Peyer's patch (tissue), 4 donors: ENCODE data around the gene IQGAP3. TPM values are rescaled to one million over a fixed set of nuclear protein-coding genes. Genes with fewer than 3 reads are reported as not detected.
"Not testable (repeated sequence)": the region's sequence is repeated elsewhere in the genome, so short reads cannot be mapped to it uniquely, and the experiment has no call there.

Experiments used
- DNase-seq, 3 donors: peaks; one replicate each; pipeline ENCODE4 v3.0.0-alpha.2; 2017 to 2019
- H3K27ac ChIP-seq, 4 donors: fragments of 200-600 bp; sonication (generic); one replicate each; pipeline ENCODE4 v1.5.1; 2016 to 2019
- H3K27me3 ChIP-seq, 2 donors: fragments of 200-600 bp; sonication (generic); one replicate each; pipeline ENCODE4 v1.5.1; 2019
- H3K36me3 ChIP-seq, 3 donors: fragments of 200-600 bp; sonication (generic); one replicate each; pipeline ENCODE4 v1.5.1; 2016 to 2019
- H3K4me1 ChIP-seq, 4 donors: fragments of 200-600 bp; sonication (generic); one replicate each; pipeline ENCODE4 v1.5.1; 2016 to 2019
- H3K4me3 ChIP-seq, 4 donors: fragments of 200-600 bp; sonication (generic); 1 replicate in 3 of 4; 2 replicates in 1 of 4; pipeline ENCODE4 v1.5.1; 2016 to 2019; ENCODE audit warnings: mild to moderate bottlenecking in 1 of 4
- H3K9me3 ChIP-seq, 4 donors: fragments of 200-600 bp; sonication (generic); one replicate each; pipeline ENCODE4 v1.5.1; 2016 to 2019; ENCODE audit warnings: mild to moderate bottlenecking in 1 of 4
- POLR2A ChIP-seq, 2 donors: fragments of 450-650 bp; IDR thresholded peaks; one replicate each; pipeline ENCODE4 v1.5.1; 2017; ENCODE audit warnings: antibody characterized with exemption in 2 of 2, mild to moderate bottlenecking in 2 of 2, moderate library complexity in 2 of 2
- total RNA-seq, 4 donors: library from RNA; depleted of rRNA; stranded (reverse); fragments of >200 nt; gene quantifications; one replicate each; pipeline ENCODE4 v1.1.0, GENCODE V29; 2016
- TF ChIP-seq, protein P1 (sequence below), 6 experiments: fragments of 450-650 bp in 4 of 6; fragments of 200-600 bp in 2 of 6; sonication (generic) in 1 of 6; IDR thresholded peaks; one replicate each; pipeline ENCODE4 v1.5.1; 2017 to 2019; ENCODE audit warnings: antibody characterized with exemption in 6 of 6, mild to moderate bottlenecking in 3 of 6, moderate library complexity in 1 of 6

Gene IQGAP3
- total RNA-seq, 4 donors from 2014 or later = 5.4 to 45.4 (median 8.2) TPM

DNA sequence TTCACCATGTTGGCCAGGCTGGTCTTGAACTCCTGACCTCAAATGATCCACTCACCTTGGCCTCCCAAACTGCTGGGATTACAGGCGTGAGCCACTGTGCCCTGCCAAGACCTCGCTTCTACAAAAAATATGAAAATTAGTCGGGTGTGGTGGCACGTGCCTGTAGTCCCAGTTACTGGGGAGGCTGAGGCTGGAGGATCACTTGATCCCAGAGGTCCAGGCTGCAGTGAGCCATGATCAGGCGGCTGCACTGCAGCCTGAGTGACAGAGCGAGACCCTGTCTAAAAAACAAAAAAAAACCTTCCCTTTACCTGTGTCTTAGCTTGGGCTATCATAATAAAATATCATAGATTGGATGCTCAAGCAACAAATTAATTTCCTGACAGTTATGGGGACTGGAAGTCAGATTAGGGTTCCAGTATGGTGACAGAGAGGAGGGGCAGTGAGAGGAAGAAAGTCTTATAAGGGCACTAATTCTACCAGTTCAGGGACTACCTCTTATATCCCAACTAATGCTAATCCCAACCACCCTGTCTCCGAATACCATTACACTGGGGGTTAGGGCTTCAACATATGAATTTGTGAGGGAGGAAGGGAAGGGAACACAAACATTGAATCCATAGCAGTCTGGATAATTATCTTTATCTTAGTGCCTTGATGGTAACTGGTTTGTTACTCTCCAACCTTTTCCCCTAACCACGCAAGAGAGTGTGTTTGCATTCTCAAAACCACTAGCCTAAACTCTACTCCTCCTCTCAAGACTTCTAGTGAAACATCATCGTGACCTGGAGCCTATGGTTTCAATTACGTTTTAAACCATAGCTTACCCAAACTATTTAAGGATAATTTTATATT, 18.2 kb upstream of the IQGAP3 start:
- Histone ChIP-seq H3K27me3 (no peaks in the 10 kb centered on the region), H3K9me3 (no peaks in the 10 kb centered on the region), H3K27ac (peak overlapping the region; percentile 83 to 86 (median 84)), H3K4me3 (peak overlapping the region in 1 of 4 donors; percentile 67), H3K4me1 (peaks cover 0 to 4% (median 2%) of the 10 kb centered on the region in 4 donors), H3K36me3 (peaks cover 0 to 18% (median 0%) of the 10 kb centered on the region in 3 donors)
- no peak for DNase-seq
- no peak for TF ChIP-seq POLR2A (IDR thresholded peaks at IDR 0.05)
- TF ChIP-seq, protein P1, sequence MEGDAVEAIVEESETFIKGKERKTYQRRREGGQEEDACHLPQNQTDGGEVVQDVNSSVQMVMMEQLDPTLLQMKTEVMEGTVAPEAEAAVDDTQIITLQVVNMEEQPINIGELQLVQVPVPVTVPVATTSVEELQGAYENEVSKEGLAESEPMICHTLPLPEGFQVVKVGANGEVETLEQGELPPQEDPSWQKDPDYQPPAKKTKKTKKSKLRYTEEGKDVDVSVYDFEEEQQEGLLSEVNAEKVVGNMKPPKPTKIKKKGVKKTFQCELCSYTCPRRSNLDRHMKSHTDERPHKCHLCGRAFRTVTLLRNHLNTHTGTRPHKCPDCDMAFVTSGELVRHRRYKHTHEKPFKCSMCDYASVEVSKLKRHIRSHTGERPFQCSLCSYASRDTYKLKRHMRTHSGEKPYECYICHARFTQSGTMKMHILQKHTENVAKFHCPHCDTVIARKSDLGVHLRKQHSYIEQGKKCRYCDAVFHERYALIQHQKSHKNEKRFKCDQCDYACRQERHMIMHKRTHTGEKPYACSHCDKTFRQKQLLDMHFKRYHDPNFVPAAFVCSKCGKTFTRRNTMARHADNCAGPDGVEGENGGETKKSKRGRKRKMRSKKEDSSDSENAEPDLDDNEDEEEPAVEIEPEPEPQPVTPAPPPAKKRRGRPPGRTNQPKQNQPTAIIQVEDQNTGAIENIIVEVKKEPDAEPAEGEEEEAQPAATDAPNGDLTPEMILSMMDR (IDR thresholded peaks at IDR 0.05) = no peak

DNA sequence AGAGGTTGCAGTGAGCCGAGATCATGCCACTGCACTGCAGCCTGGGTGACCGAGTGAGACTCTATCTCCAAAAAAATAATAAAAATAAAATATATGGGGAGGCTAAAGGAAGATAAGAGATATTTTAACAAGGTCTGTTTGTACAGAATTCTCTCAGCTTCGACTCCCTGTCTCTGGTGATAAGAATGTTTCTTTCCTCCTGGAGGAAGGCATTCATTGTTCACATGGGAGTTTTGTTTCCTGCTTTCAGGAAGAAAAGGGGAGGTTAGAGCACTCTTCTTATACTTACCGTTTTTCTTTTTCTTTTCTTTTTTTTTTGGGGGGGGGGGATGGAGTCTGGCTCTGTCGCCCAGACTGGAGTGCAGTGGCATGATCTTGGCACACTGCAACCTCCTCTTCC, 17.2 kb upstream of the IQGAP3 start:
- H3K36me3 ChIP-seq = peaks cover 0 to 11% (median 0%) of the 10 kb centered on the region in 3 donors
- no peak overlapping the region for H3K27ac ChIP-seq
- no peak for DNase-seq
- no peak for TF ChIP-seq POLR2A (IDR thresholded peaks at IDR 0.05)
- TF ChIP-seq, protein P1 (IDR thresholded peaks at IDR 0.05) = no peak
- no peak overlapping the region for H3K4me3 ChIP-seq
- peaks cover 0 to 4% (median 2%) of the 10 kb centered on the region in 4 donors for H3K4me1 ChIP-seq
- H3K27me3 ChIP-seq = no peaks in the 10 kb centered on the region
- no peaks in the 10 kb centered on the region for H3K9me3 ChIP-seq

DNA sequence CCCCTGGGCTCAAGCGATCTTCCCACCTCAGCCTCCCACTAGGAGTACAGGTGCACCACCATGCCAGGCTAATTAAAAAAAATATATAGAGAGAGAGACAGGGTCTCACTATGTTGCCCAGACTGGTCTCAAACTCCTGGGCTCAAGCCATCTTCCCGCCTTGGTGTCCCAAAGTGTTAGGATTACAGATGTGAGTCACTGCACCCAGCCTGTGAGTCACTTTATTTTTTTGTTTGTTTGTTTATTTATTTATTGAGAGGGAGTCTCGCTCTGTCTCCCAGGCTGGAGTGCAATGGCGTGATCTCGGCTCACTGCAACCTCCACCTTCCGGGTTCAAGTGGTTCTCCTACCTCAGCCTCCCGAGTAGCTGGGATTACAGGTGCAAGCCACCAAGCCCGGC, 15.6 kb upstream of the IQGAP3 start:
- not testable (repeated sequence) for H3K27ac ChIP-seq, H3K4me3 ChIP-seq, DNase-seq, H3K36me3 ChIP-seq, H3K9me3 ChIP-seq, H3K4me1 ChIP-seq, H3K27me3 ChIP-seq

DNA sequence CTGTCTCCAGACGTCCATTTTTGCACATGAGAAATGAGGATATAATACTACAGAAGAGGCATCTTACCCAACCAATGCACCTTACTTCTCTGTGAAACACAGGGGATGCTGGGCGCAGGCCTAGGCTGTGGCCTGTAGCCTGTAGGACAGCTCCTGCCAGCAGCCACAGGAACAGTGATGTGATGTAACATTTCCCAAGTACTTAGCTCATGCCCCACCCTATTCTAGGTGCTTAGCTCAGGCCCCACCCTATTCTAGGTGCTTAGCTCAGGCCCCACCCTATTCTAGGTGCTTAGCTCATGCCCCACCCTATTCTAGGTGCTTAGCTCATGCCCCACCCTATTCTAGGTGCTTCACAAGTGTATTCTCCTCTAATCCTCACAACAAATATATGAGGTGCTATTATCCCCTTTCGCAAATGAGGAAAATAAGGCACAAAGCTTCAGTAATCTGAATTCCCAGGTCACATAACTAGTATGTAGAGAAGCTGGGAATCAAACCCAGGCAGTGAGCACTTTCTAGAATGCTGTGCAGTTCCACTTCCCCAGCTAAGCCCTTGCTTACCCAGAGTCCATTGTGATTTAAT, 14.6 kb upstream of the IQGAP3 start:
- Histone ChIP-seq H3K27ac (no peak overlapping the region), H3K27me3 (no peaks in the 10 kb centered on the region), H3K9me3 (no peaks in the 10 kb centered on the region), H3K4me1 (peaks cover 0 to 4% (median 2%) of the 10 kb centered on the region in 4 donors), H3K4me3 (no peak overlapping the region), H3K36me3 (no peaks in the 10 kb centered on the region)
- TF ChIP-seq POLR2A (IDR thresholded peaks at IDR 0.05) = no peak
- TF ChIP-seq, protein P1 (IDR thresholded peaks at IDR 0.05) = no peak
- DNase-seq = peak in 1 of 3 donors; percentile 69

DNA sequence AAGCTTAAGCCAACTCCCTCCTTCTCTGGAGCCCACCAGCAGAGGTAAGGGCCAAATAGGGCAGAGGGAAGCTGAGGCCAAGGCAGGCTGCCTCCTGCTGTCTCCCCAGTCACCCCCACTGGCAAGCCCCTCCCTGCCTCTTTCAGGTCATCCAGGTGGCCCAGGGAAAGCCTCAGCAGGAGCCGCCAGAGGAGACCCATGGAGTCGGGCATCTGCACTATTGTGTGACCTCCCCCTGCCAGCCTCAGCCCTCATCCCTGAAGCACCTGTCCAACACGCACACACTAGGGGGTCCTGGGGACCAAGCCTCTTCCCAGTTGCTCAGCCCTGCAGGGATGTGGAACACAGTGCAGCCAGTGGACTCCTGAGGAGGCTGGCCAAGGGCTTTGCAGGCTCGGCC, 14.0 kb upstream of the IQGAP3 start:
- peaks cover 0 to 4% (median 2%) of the 10 kb centered on the region in 4 donors for H3K4me1 ChIP-seq
- no peaks in the 10 kb centered on the region for H3K36me3 ChIP-seq
- no peak for DNase-seq
- H3K9me3 ChIP-seq = no peaks in the 10 kb centered on the region
- H3K27me3 ChIP-seq = no peaks in the 10 kb centered on the region
- TF ChIP-seq POLR2A (IDR thresholded peaks at IDR 0.05) = no peak
- TF ChIP-seq, protein P1 (IDR thresholded peaks at IDR 0.05) = no peak
- no peak overlapping the region for H3K27ac ChIP-seq
- no peak overlapping the region for H3K4me3 ChIP-seq

DNA sequence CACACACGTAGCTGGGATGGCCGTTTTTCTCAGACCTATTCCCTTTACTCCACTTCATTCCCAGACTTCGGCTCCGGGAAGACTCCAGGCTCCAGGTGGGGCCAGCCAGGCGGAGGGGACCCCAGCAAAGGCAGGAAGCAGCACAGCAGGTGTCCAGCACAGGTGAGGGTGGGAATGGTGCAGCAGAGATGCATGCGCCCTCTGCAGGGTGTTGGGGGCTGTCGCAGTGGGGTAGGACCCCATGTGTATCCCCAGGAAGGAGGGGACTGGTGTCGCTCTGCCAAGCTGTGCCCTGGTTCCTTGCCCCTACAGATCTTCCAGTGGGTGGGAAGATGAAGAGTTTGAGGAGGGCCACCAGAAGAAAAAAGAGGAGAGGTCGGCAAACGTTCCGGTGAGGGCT, 12.4 kb upstream of the IQGAP3 start:
- Histone ChIP-seq H3K27me3 (no peaks in the 10 kb centered on the region), H3K9me3 (no peaks in the 10 kb centered on the region), H3K27ac (no peak overlapping the region), H3K36me3 (no peaks in the 10 kb centered on the region), H3K4me3 (no peak overlapping the region), H3K4me1 (peaks cover 0 to 3% (median 0%) of the 10 kb centered on the region in 4 donors)
- TF ChIP-seq, protein P1 (IDR thresholded peaks at IDR 0.05) = no peak
- no peak for TF ChIP-seq POLR2A (IDR thresholded peaks at IDR 0.05)
- DNase-seq = no peak
